DMS 273 (cell line): Measurements from ENCODE around the gene HSBP1.

Source experiments
- DNase-seq: peaks from one replicate; lab custom pipeline; 2025; ENCODE audit not compliant: unreplicated experiment; lab: John Stamatoyannopoulos, UW

HSBP1 gene

DNA sequence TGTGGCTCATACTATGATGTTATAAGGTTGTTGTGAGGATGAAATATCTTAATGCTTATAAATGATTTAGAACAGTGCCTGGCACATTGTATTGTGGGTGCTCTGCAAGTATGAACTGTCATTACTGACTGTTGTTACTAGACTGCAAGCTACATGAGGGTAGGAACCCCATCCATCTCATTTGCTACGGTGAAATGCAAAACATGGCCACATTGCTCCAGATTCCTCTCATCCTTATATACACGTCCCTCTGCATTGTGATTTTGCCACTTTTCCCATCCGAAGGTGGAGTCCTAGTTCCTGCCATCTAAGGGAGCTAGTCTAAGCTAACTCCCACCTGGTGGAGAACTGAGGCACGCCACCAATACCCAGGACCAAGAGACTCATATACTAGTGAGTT is 29.8 kb downstream of the HSBP1 start:
- no peak for DNase-seq

GRCh38 chr16:83838151-83838550 is 30.4 kb downstream of the HSBP1 start:
- DNase-seq: no peak

- DNase-seq: no peak
Measured at GRCh38 chr16:83839561-83839960, 31.8 kb downstream of the HSBP1 start.

- no peak for DNase-seq
Measured at GRCh38 chr16:83840060-83840617, 32.4 kb downstream of the HSBP1 start.

- DNase-seq: no peak
Measured at GRCh38 chr16:83842291-83842690, 34.5 kb downstream of the HSBP1 start.

DNA sequence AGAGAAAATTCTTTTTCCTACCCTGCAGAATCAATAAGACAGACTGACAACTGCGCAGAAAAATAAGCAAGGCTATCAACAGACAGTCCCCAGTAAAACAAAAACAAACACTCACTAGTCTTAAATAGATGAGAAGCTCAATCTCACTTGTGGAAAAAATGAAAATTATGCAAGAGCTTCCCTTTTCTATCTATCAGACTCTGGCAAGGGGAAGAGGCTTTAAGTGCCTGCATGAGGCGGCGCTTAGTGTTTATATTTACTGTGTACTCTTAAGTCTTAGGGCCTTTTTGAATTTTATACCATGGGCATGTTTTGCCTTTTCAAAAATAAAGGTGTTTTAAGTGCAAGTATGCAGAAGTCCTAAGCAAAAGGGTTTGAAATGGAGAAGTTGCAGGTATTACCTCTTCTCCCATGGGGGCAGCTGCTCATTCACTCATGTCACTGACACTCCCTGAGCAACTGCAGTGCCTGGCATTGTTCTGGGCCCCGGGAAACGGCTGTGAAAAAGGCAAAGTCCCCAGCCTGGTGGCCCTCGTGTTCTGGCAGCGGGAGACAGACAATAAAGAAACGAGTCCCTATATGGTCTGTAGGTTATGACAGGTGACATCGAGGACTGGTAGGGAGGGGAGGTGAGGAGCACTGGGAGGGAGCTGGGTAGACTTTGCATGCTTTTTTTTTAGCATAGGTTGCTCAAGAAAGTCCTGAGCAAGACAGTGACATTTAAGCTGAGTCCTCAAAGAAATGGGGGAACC is 35.2 kb downstream of the HSBP1 start:
- DNase-seq: no peak

- DNase-seq: no peak
Measured at GRCh38 chr16:83843657-83844056, 35.9 kb downstream of the HSBP1 start.

DNA sequence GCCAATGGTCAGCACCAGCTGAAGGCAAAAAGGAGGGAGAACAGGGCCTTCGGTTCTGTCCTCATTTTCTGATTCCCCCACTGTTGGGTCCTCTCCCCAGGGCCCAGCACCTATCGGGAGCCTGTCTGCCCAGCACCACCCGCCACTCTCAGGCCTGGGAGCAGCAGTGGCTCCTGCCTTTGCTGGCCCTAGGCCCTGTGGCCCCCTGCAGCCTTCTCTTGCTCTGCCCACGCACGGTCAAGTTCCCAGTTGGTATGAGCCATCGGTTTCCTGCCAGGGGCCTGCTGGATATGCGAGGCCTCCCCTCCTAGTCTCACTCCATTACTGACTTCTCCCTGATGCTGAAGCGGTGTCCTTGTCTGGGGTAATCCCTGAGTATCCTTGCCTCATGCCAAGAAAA is 37.5 kb downstream of the HSBP1 start:
- no peak for DNase-seq

- no peak for DNase-seq
Measured at GRCh38 chr16:83847371-83848225, 39.8 kb downstream of the HSBP1 start.

DNA sequence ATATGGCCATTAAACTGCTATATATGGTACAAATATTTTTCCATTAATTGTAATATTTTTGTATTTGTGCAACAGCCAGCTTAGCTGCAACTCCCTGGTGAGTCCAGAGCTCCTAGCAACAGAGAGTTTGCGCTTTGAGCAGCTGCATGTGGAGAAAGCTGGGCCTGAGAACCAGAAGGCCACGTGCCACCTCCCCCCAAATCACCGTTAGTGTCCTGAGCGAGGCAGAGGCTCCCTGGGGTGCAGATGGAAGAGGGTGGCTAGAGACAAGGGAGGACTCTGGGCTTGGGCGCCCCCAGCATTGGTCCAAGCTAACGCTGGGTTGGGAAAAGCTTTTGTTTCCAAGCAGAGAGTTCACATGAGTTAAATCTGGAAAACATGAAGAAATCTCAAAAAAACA is 41.6 kb downstream of the HSBP1 start:
- no peak for DNase-seq

- no peak for DNase-seq
Measured at GRCh38 chr16:83850947-83851346, 43.2 kb downstream of the HSBP1 start.

DNA sequence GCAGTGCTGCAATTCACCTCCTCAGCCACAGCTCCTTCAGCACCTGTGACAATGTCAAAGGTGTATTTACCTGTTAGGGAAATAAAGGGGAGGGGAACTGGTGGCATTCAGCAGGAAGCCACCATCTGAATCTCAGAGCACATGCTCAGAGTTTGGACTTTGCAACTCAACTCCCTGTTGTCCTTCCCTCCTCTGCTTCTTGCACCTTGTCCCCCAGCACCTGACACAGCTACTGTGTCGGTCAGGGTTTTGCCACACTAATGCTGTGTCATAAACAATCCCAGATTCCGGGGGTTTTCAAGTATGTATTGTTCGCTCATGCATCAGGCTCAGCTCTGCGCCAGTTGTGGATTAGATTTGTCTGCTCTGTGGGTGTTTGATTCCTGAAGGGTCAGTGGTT is 43.7 kb downstream of the HSBP1 start:
- no peak for DNase-seq

DNA sequence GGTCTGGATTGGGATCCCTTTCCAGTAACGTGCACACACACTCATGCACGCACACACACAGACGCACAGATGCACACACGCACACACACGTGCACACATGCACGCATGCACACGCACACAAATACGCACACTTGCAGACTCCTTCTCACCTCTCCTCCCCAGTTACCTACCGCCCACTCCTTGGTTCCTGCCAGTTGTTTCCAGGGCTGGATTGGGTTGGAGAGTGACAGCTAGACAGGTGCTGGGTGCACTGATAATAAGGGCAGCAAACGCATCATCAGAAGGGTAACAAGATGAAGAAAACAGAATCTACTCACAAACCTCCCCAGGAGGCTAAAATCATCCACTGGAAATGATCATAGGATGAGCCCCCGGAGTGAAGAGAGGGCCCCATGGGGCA is 45.0 kb downstream of the HSBP1 start:
- no peak for DNase-seq

DNA sequence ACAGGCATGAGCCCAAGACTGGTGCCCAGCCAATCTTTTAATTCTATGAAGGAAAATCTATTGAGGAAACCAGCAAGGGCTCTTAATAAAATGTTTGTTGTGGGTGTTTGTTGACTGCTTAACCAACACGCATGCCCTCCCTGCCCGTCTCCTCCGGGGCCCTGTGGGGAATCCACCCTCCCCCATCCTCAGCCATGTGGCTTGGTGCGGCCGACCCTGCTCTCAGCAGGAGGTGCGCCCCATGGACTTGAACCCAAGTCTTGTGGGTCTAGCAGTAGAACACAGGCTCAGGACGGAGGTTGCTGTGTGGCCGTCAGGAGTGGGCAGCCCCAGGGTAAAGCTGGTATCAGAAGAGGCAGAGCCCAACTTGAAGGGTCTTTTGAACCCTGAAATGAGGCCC is 46.1 kb downstream of the HSBP1 start:
- no peak for DNase-seq

- no peak for DNase-seq
Measured at GRCh38 chr16:83854420-83854819, 46.6 kb downstream of the HSBP1 start.

- no peak for DNase-seq
Measured at GRCh38 chr16:83856792-83857191, 49.0 kb downstream of the HSBP1 start.

GRCh38 chr16:83859265-83859664 is 51.5 kb downstream of the HSBP1 start:
- no peak for DNase-seq

DNA sequence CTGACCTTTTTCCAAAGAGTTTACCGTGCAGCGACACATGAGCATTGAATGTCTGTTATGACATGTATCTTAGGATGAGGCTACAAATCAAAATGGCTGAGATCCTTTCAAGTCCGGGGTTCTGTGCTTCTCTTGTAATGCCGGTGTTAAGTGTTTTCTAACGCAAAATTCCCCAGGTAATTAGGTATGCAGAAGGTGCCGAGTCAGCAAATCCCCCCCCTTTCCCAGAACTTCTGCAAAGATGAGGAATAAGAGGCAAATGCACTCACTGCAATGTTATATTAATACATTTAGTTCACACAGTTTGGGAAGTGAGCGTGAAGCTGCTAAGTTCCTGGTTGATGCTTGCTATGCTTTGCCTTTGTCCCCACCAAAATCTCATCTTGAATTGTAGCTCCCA is 54.9 kb downstream of the HSBP1 start:
- DNase-seq: no peak

DNA sequence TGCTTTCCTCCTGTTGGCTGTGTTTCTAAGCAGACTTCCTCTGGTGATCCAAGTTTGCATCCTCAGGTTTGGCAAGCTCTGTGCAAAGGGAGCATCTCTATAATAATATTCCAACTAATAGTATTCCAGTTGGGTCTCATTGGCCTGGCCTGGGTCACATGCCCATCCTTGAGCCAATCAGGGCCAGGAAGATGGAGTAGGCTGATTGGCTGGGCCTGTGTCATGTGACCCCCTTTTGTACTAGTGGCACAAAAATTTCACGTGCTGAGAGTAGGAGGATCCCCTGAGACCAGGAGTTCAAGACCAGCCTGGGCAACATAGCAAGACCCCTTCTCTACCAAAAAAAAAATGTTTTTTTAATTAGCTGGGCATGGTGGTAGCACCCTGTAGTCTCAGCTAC is 55.9 kb downstream of the HSBP1 start:
- no peak for DNase-seq
